ENCODE results near the gene TYMP. TPM values are rescaled to one million over a fixed set of nuclear protein-coding genes. Genes with fewer than 3 reads are reported as not detected.
"Not testable (repeated sequence)": the region's sequence is repeated elsewhere in the genome, so short reads cannot be mapped to it uniquely, and the experiment has no call there.

Gene TYMP
- total RNA-seq, 1 experiment from 2014 or later = 27.3 TPM

DNA sequence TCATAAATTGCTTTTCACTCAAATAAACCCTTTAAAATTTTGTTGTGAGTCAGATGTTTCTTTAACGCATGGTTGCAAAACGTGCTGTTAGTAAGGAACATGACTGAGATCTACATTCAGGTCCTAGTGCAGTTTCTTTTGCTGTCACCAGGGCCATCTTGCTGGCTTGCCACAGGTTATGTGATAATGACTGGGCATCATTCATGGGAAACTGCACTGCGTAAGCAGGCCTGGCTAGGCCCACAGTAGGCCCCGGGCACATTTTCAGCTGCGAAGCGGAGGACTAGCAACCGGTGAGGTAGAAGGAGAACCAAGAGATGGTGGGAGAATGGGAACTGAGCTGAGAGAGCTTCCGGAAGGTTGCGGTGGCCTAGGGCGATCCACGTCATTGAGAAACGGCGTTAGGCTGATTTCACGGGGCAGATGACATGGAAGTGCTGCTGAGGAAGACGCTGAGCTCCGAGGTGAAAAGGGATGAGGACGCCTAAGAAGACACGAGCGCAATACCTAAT is 12.7 kb upstream of the TYMP start:
- no peak for DNase-seq (ENCODE audit: extremely low read depth, low read depth)

GRCh38 chr22:50541667-50542026 is 11.8 kb upstream of the TYMP start:
- peak; percentile 79 for DNase-seq (ENCODE audit: extremely low read depth, low read depth)

- no peak for DNase-seq (ENCODE audit: extremely low read depth, low read depth)
Observed at GRCh38 chr22:50540381-50540780, 10.6 kb upstream of the TYMP start.

GRCh38 chr22:50537765-50538164 is 8.0 kb upstream of the TYMP start:
- DNase-seq (ENCODE audit: extremely low read depth, low read depth) = no peak

- no peak for DNase-seq (ENCODE audit: extremely low read depth, low read depth)
Observed at GRCh38 chr22:50536226-50536625, 6.4 kb upstream of the TYMP start.

DNA sequence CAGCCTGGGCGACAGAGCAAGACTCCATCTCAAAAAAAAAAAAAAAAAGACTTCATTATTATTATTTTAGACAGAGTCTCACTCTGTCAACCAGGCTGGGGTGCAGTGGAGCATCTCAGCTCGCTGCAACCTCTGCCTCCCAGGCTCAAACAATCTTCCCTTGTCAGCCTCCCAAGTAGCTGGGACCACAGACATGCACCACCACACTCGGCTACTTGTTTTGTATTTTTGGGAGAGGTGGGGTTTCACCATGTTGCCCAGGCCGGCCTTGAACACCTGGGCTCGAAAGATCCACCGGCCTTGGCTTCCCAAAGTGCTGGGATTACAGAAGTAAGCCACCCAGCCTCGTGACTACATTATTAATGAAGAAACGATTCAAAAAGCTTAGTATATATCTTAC is 5.3 kb upstream of the TYMP start:
- no peak for DNase-seq (ENCODE audit: extremely low read depth, low read depth)

DNA sequence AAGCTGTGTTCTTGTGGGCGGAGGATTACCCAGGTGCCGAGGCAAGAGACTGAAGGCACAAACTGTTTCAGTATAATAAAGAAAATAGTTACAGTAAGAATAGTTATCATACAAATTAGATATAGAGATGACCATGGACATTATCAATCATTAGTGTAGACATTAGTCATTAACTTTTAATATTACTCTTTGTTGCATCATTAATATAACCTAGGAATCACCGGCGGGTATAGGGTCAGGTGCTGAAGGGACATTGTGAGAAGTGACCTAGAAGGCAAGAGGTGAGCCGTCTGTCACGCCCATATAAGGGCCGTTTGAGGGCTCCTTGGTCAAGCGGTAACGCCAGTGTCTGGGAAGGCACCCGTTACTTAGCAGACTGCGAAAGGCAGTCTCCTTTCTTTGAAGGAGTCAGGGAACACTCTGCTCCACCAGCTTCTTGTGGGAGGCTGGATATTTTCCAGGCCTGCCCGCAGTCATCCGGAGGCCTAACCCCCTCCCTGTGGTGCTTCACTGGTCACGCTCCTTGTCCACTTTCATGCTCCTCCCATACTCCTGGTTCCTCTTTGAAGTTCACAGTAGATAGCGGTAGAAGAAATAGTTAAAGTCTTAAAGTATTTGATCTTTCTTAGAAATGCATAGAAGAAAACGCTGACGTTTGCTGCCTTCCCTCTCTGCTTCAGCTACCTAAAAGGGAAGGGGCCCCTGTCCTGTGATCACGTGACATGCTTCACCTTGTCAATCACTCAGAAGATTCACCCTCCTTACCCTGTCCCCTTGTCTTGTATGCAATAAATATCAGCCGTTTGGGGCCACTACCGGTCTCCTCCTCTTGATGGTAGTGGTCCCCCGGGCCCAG is 4.3 kb upstream of the TYMP start:
- not testable (repeated sequence) for DNase-seq (ENCODE audit: extremely low read depth, low read depth)

DNA sequence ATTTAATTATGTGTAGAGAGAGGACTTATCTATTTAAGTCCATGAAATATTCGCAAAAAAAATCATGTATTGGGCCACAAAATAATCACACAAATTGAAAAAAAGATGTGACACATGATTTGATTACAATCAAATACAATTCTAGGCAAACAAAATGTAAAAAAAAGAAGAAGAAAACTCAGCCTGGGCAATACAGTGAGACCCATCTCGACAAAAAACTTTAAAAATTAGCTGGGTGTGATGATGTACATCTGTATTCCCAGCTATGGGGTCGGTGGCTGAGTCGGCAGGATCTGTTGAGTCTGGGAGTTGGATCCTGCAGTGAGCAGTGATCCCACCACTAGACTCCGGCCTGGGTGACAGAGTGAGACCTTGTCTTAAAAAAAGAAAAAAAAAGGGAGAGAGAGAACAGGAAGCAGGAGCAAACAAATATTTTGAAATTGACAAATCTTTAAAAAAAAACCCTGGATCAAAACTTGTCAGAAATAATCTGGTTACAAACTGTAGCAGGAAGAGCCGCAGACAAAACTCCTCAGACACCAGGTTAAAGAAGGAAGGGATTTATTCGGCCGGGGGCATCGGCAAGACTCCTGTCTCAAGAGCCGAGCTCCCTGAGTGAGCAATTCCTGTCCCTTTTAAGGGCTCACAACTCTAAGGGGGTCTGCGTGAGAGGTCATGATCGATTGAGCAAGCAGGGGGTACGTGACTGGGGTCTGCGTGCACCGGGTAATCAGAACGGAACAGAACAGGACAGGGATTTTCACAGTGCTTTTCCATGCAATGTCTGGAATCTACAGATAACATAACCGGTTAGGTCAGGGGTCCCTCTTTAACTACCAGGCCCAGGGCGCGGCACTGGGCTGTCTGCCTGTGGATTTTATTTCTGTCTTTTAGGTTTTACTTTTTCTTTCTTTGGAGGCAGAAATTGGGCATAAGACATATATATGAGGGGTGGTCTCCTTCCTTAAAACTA is 3.3 kb upstream of the TYMP start:
- no peak for DNase-seq (ENCODE audit: extremely low read depth, low read depth)

DNA sequence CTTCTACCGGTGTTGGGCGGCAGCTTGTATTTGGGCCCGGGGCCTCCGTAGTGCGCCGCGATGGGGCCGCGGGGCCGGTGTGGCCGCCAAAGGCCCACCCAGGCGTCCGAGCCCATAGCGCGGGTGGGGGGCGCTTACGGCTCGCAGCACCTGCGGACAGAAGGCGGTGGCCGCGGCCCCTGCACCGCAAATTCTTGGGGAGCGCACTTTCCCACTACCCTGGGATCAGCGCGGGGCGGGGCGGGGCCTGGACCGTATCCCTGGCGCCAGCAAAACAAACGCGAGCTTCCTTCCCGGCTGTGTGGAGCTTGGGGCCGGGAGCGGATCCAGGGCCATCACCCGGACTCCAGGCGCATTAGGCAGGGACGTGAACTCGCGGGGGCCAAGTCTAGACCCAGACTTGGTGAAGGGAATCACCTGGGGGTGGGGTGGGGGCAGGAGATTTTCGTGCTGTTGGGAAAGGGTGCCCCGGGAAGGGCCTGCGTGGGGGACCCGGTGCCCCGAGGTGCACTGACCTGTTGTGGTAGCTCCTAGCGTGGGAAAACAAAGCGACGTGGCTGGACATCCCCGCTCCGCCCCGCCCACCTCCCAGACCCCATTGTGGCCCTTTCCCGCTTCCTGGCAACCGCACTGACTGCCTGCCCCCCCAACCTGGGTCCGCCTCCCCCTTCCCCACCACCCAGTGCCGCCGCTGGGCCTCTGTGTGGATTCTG is 2.3 kb upstream of the TYMP start:
- DNase-seq (ENCODE audit: extremely low read depth, low read depth) = no peak

GRCh38 chr22:50531546-50531961 is 1.7 kb upstream of the TYMP start:
- DNase-seq (ENCODE audit: extremely low read depth, low read depth) = no peak

DNA sequence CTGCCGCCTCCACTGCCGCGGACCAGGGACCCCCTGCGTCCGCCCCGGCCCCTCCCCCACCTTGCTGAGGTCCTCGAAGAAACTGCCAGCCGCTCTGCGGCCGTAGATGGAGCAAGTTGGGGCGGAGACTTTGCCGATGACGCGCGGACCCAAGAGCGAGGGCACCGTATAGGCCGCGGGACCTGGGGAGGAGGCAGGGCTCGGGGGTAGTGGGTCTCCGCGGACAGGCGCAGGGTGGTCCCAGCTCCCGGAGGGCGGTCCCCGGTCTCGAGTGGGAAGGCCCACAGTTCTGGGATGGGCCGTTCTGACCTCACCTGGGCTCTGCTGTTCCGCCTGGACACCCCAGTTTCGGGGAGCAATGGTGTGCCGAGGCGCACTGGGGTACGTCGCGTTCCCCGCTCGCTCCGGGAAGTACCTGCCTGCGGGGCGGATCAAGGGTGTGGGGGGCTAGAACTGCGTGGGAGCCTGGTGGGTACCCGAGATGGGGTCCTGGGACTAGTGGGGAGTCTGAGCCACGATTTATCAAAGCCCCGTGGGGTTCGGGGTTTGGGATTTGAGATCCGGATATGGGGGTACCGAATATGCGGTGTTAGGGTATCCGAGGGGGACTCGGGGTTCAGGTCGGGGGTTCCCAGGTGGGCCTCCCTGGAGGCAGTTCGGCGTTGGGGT is 1.2 kb upstream of the TYMP start:
- peak; percentile 81 for DNase-seq (ENCODE audit: extremely low read depth, low read depth)

- no peak for DNase-seq (ENCODE audit: extremely low read depth, low read depth)
Observed at GRCh38 chr22:50530580-50530876, 716 bp upstream of the TYMP start.

GRCh38 chr22:50529416-50529896 is 356 bp downstream of the TYMP start:
- DNase-seq (ENCODE audit: extremely low read depth, low read depth) = no peak

GRCh38 chr22:50528682-50529415 is 963 bp downstream of the TYMP start:
- DNase-seq (ENCODE audit: extremely low read depth, low read depth) = no peak

DNA sequence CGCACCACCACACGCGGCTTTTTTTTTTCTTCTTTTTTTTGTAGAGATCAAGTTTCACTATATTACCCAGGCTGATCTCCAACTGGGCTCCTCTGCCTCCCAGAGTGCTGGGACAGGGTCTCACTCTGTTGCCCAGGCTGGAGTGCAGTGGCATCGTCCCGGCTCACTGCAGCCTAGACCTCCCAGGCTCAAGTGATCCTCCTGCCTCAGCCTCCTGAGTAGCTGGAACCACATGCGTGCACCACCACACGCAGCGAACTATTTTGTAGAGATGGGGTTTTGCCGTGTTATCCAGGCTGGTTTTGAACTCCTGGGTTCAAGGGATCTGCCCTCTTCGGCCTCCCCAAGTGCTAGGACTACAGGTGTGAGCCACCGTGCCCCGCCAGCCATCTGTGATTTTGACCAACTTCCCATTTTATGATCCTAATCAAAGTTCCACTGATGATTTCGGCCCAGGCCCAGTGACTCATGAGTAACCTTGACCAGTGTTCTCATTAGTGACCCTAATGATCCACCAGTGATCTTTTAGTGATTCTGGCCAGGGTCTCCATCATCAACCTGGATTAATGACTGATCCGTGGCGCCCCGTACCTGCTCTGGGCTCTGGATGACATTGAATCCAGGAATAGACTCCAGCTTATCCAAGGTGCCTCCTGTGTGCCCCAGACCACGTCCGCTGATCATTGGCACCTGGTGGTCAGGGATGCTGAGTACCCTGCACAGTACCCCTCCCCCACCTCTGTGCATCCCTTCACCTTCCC is 1.7 kb downstream of the TYMP start:
- DNase-seq (ENCODE audit: extremely low read depth, low read depth) = no peak

- DNase-seq (ENCODE audit: extremely low read depth, low read depth) = no peak
Observed at GRCh38 chr22:50526834-50527801, 2.7 kb downstream of the TYMP start.

DNA sequence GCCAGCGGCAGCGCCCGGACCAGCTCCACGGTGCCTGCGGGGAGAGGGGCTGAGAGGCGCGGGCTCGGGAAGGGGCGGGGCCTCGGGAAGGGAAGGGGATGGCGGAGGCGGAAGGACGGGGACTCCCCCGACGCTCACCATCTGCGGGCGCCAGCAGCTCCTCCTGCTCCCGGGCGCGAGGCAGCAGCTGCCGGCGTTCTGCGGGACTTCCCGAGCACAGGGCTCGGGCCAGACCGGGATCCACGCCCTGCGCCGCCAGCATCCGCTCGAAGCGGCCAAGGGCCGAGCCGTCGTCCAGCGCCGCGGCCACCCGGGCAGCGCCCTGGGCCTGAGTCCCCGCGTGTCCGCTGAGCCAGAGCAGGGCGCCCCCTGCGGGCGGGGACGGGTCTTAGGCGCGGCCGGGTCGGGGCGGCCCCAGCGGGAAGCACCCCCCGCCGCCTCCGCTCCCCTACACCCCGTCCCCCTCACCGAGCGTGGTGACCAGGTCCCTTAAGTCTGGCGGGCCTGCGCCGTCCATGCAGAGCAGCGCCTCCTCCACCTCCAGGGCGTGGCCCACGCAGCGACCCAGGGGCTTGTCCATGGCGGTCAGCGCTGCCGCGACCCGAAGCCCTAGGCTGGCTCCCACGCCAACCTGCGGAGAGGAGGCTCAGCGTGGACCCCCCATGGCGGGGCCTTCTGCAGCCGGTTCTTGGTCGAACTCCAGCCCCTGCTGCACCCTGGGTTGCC is 3.5 kb downstream of the TYMP start:
- DNase-seq (ENCODE audit: extremely low read depth, low read depth) = no peak
